HEK293T (cell line): Measurements from ENCODE around the gene OBP2B.
"Not testable (repeated sequence)": the region's sequence is repeated elsewhere in the genome, so short reads cannot be mapped to it uniquely, and the experiment has no call there.

Source experiments
- CTCF ChIA-PET: fragments of 350-600 bp; formaldehyde crosslinking; extraction: SDS; loops from one replicate; lab custom pipeline; 2021; ENCODE audit warnings: antibody characterized with exemption, inconsistent platforms; lab: Yijun Ruan, JAX
- POLR2A ChIA-PET: fragments of 350-600 bp; formaldehyde crosslinking; extraction: SDS; loops from one replicate; lab custom pipeline; 2020; ENCODE audit warnings: antibody characterized with exemption, inconsistent platforms; lab: Yijun Ruan, JAX
- DNase-seq: peaks from one replicate; pipeline ENCODE4 v3.0.0; 2012; ENCODE audit warnings: mixed read lengths; ENCODE audit errors: extremely low spot score
- ARNT ChIP-seq: fragments of 450-650 bp; IDR thresholded peaks from 2 replicates; pipeline ENCODE4 v1.6.1; 2017; ENCODE audit warnings: mild to moderate bottlenecking
- BHLHE40 ChIP-seq: fragments of 450-650 bp; IDR thresholded peaks from 2 replicates; pipeline ENCODE4 v1.6.1; 2016; ENCODE audit warnings: mild to moderate bottlenecking, moderate library complexity, borderline replicate concordance
- CTBP1 ChIP-seq: fragments of 450-650 bp; IDR thresholded peaks from 2 replicates; pipeline ENCODE4 v1.6.1; 2016; ENCODE audit warnings: borderline replicate concordance
- ELF4 ChIP-seq: fragments of 450-650 bp; IDR thresholded peaks from 2 replicates; pipeline ENCODE4 v1.6.1; 2017; ENCODE audit warnings: antibody characterized with exemption
- FOXA1 ChIP-seq: fragments of 450-650 bp; IDR thresholded peaks from 2 replicates; pipeline ENCODE4 v1.6.1; 2016; ENCODE audit warnings: mild to moderate bottlenecking
- FOXK2 ChIP-seq: fragments of 450-650 bp; IDR thresholded peaks from 2 replicates; pipeline ENCODE4 v1.6.1; 2016; ENCODE audit warnings: mild to moderate bottlenecking
- FOXM1 ChIP-seq: fragments of 450-650 bp; IDR thresholded peaks from 2 replicates; pipeline ENCODE4 v1.6.1; 2017; ENCODE audit warnings: mild to moderate bottlenecking, borderline replicate concordance
- HDGF ChIP-seq: fragments of 450-650 bp; IDR thresholded peaks from 2 replicates; pipeline ENCODE4 v1.6.1; 2017; ENCODE audit warnings: antibody characterized with exemption, borderline replicate concordance
- L3MBTL2 ChIP-seq: fragments of 450-650 bp; conservative IDR thresholded peaks from 2 replicates; pipeline ENCODE4 v1.6.1; 2016; ENCODE audit warnings: mild to moderate bottlenecking
- LEF1 ChIP-seq: fragments of 450-650 bp; IDR thresholded peaks from 2 replicates; pipeline ENCODE4 v1.6.1; 2017; ENCODE audit warnings: mild to moderate bottlenecking, borderline replicate concordance
- NFRKB ChIP-seq: fragments of 450-650 bp; IDR thresholded peaks from 2 replicates; pipeline ENCODE4 v1.6.1; 2016; ENCODE audit warnings: mild to moderate bottlenecking, moderate library complexity
- SP1 ChIP-seq: fragments of 450-650 bp; IDR thresholded peaks from 2 replicates; pipeline ENCODE4 v1.6.1; 2017
- SUZ12 ChIP-seq: fragments of 450-650 bp; IDR thresholded peaks from 2 replicates; pipeline ENCODE4 v1.6.1; 2016; ENCODE audit warnings: mild to moderate bottlenecking
- TARDBP ChIP-seq: fragments of 450-650 bp; IDR thresholded peaks from 2 replicates; pipeline ENCODE4 v1.6.1; 2016
- ZNF384 ChIP-seq: fragments of 450-650 bp; IDR thresholded peaks from 2 replicates; pipeline ENCODE4 v1.6.1; 2016
- TF ChIP-seq, protein P1 (sequence below): fragments of 450-650 bp; IDR thresholded peaks from 2 replicates; pipeline ENCODE4 v1.6.1; 2016

OBP2B gene

DNA sequence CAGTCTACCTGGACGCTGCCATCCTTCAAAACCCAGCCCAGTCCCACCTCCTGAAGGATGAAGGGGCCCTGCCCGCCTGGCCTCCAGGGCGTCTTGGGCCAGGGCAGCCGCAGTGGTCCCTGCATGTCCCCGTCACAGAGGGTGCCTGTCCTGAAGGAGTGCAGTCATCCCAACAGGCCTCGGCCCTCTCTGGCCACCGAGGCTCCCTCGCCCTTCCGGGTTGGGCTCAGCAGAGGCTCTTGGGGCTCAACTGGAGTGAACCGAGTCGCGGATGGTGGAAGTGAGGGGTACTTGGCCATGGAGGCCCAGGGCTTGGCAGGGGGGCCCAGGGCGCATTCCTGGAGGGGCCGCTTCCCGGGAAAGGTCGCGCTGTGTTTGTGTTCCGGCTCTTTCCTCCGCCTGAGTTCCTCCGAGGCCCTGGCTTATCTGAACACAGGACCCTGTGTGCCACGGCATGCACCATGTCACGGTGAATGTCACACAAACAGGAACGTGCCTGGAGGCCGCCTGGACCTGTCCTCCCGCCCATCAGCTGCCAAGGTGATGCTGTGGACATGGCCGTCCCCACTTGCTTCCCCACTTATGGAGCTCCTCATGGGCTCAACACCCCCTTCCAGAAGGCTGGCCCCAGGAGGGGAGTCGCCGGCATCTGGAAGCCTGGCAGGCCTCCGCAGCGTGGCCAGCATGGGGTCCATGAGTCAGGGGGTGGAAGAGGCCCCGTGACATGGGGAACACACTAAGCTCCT lies 25.7 kb upstream of the OBP2B start:
- POLR2A ChIA-PET = no interaction called here
- no peak for TF ChIP-seq BHLHE40
- no peak for TF ChIP-seq FOXM1
- TF ChIP-seq TARDBP = no peak
- no peak for TF ChIP-seq FOXA1
- TF ChIP-seq LEF1 = no peak
- no peak for TF ChIP-seq NFRKB
- no peak for TF ChIP-seq CTBP1
- TF ChIP-seq, protein P1, sequence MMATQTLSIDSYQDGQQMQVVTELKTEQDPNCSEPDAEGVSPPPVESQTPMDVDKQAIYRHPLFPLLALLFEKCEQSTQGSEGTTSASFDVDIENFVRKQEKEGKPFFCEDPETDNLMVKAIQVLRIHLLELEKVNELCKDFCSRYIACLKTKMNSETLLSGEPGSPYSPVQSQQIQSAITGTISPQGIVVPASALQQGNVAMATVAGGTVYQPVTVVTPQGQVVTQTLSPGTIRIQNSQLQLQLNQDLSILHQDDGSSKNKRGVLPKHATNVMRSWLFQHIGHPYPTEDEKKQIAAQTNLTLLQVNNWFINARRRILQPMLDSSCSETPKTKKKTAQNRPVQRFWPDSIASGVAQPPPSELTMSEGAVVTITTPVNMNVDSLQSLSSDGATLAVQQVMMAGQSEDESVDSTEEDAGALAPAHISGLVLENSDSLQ = no peak
- TF ChIP-seq L3MBTL2 = no peak
- no peak for TF ChIP-seq ARNT
- no peak for TF ChIP-seq ELF4
- no peak for TF ChIP-seq HDGF
- TF ChIP-seq SP1 = no peak
- no peak for TF ChIP-seq ZNF384
- no peak for TF ChIP-seq FOXK2
- TF ChIP-seq SUZ12 = no peak
- CTCF ChIA-PET = no interaction called here
- no peak for DNase-seq

DNA sequence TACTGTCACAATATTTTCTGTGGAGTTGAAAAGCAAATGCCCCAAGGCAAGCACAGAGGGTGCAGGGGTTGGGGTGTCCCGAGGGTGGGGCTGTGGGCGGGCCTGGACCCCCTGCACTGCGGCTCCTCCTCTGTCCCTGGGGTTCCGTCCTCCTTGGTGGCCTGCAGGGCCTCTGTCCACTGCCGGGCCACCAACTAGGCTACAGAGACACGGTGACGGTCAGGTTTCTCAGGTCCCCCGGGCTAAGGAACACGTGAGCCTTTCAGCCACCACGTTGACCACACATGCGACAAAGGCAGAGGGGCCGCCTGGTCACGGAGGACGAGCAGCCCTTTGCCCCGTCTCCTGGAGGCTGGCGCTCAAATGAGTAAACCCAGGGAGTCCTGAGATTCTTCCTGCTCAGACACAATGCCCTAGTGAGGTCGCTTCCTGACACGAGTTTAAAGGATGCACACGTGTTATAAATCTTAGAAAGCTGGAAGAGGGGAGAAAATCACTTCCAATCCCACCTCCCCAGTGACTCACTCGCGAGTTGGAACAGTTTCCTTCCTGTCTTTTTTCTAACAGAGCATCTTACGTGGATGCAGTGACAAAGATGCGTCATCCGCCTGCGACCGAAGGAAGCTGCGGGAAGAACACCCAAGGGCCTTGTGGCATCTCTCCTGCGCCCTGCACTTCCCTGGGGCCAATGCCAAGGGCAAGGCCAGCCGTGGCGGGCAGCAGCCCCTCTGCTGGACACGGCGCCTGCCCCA lies 24.8 kb upstream of the OBP2B start:
- ChIA-PET POLR2A (no interaction called here), CTCF (no interaction called here)
- no peak for DNase-seq
- TF ChIP-seq CTBP1 = no peak
- no peak for TF ChIP-seq HDGF
- no peak for TF ChIP-seq L3MBTL2
- no peak for TF ChIP-seq ZNF384
- TF ChIP-seq, protein P1 = no peak
- no peak for TF ChIP-seq SUZ12
- TF ChIP-seq FOXA1 = no peak
- TF ChIP-seq ELF4 = no peak
- no peak for TF ChIP-seq FOXK2

DNA sequence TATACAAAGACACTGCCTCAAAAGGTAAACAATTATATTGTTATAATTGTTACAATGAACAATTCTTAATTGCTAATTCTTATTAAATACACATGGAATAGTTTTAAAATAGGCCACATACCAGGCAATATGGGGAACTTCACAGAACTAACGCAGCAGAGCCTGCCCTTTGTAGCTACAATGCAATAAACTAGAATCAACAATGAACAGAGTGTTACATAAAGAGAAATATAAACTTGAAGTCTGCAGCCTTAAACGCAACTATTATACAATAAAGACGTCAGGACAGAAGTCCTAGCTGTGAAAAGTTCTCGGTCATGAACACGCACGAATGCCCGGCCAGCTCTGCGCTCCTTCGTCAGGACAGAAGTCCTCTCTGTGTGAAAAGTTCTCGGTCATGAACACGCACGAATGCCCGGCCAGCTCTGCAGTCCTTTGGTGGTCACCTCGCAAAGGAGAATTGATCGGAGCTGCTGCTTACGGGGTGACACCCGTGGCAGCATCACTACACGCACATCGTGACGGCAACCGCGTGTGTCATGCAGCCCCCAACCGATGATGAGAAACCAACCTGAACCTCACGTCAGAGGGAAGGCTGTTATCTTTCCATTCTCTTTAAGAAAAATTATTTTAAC lies 23.0 kb upstream of the OBP2B start:
- POLR2A ChIA-PET, CTCF ChIA-PET, DNase-seq: not testable (repeated sequence)

DNA sequence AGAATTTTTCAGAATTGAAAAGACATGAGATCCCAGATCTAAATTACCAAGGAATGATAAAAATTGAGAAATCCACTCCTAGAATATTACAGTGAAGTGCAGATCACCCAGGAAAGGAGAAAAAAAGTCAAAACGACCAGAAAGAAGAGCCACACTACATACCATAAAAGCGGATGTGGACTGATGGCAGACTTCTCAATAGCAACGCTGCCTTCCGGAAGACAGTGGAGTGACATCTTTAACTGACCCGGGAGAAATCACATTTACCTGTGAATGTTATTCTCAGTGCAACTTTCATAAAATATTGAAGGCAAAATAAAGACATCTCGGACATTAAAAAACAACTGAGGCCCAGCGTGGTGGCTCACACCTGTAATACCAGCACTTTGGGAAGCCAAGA lies 21.5 kb upstream of the OBP2B start:
- POLR2A ChIA-PET, CTCF ChIA-PET, DNase-seq: not testable (repeated sequence)

DNA sequence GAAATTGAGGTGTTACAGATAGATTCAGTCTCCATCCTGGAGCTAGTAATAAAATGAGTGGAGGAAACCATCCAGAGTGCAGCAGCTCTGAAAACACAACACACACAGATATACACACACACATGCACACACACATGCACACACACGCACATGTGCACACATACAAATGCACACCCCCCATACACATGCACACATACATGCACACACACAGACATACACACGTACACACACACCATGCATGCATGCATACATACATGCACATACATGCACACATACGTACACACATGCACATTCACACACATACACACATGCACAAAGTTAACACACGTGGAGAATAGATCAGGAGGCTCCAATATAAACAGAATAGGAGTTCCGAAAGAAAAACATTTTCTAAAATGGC lies 21.0 kb upstream of the OBP2B start:
- no peak for TF ChIP-seq FOXA1
- DNase-seq = no peak
- ChIA-PET CTCF (no interaction called here), POLR2A (no interaction called here)

DNA sequence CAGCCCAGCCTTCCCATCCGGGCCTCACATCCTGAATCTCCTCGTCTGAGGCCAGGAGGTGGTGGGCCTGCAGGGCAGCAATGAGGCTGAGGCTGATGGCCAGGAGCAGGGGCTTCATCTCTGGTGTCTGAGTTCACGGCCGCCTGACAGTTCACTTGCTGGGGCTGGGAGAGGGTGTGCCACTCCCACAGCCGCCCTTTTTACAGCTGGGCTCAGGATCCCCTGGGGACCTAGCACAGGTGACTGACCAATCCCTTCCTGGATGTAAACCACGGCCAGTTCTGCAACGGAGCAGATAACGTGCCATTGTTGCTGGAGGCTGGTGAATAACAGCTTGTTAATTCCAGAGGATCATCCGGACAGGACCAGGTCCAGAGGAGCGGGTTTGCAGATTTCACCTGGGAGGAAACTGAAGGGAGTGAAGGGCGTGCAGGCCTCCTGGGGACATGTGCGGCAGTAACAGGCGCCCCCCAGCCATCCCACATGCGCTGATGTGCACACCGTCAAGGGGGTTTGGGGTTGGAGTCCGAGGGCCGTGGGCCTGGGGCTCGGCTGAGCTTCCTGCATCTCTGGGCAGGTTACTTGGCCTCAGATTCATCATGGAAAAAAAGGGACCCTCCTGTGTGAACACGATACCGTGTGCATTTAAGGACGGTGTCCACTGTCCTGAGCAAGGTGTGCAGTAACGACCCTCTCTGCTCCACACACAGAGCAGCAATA lies 19.6 kb upstream of the OBP2B start:
- POLR2A ChIA-PET, CTCF ChIA-PET, DNase-seq: not testable (repeated sequence)

DNA sequence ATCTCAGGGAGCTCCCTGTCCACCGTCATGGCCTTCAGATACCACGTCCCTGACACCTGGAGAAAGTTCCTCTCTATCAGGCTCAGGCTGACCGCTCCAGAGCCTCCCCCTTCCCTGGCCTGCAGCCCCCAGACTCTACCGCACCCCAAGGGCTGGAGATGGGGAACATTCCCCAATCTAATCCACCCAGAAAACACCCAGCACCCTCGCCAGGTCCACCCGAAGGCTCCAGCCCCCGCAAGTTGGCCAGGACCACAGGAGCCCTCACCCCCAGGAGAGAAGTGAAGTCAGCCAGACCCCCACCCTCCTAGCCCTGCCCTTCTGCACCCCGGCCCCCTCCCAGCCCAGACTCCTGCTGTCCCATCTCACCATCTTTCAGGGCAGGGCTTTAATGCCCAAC lies 18.9 kb upstream of the OBP2B start:
- DNase-seq, POLR2A ChIA-PET, CTCF ChIA-PET: not testable (repeated sequence)

DNA sequence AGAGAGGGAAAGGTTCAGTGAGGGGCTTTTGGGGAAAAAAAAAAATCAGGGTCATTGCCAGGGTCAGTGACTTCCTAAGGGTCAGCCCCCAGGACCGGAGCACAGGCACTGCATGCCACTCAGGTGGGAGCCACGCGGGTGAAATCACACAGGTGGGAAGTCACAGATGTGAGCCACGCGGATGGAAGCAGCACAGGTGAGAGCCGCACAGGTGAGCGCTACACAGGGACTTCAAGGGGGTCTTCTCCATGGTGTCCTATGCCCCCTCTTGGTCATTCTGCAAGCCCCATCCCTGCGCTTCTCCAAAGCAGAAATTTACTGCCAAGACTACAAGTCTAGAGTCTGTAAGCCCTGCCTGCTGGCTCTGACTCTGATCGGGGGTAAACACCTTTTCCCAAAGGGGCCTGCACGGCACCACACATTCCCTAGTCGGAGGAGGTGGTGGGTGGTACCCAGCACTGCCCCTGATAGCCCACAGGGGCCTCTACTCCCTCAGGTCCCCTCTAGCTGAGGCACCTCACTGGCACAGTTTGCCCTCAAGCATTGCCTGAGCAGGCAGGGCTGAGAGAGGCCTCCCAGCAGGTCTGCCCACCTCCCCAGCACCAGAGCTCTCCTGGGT lies 18.3 kb upstream of the OBP2B start:
- ChIA-PET CTCF (no interaction called here), POLR2A (no interaction called here)
- no peak for DNase-seq
- TF ChIP-seq ELF4 = no peak
- no peak for TF ChIP-seq HDGF
- no peak for TF ChIP-seq TARDBP
- TF ChIP-seq LEF1 = no peak
- TF ChIP-seq FOXA1 = no peak
- TF ChIP-seq SUZ12 = no peak
- no peak for TF ChIP-seq FOXK2
- TF ChIP-seq ZNF384 = no peak
- no peak for TF ChIP-seq FOXM1
- TF ChIP-seq BHLHE40 = no peak
- no peak for TF ChIP-seq NFRKB
- TF ChIP-seq ARNT = no peak
- TF ChIP-seq, protein P1 = no peak
- TF ChIP-seq L3MBTL2 = no peak
- no peak for TF ChIP-seq CTBP1
- TF ChIP-seq SP1 = no peak
